Caco-2 (cell line): ENCODE measurements around the gene TRIM75. TPM values are rescaled to one million over a fixed set of nuclear protein-coding genes. Genes with fewer than 3 reads are reported as not detected.
A peak's percentile ranks its signal among the peaks of the same experiment; 100 is the strongest.
"Not testable (repeated sequence)": the region's sequence is repeated elsewhere in the genome, so short reads cannot be mapped to it uniquely, and the experiment has no call there.

Experiments
- BruUV-seq: library from RNA; stranded (reverse); fragments of 400-500 nt; replicated peaks from 2 replicates; lab custom pipeline; 2021; lab: Mats Ljungman, UMichigan
- CTCF ChIA-PET: fragments of 300-600 bp; sonication (Branson Sonifier 250); formaldehyde crosslinking; loops from one replicate; lab custom pipeline; 2022; ENCODE audit warnings: antibody characterized with exemption; lab: Charles Lee
- POLR2A ChIA-PET: fragments of 300-600 bp; sonication (Branson Sonifier 250); formaldehyde crosslinking; loops from one replicate; lab custom pipeline; 2022; ENCODE audit warnings: antibody characterized with exemption; lab: Charles Lee
- DNase-seq, 2 experiments: peaks; one replicate each; pipeline versions ENCODE4 v3.0.0 to v3.0.0-alpha.2; 2020 to 2022
- H3K27me3 ChIP-seq: replicated peaks from 2 replicates; pipeline ENCODE4 v1.6.0; 2011; ENCODE audit warnings: low read length; ENCODE audit not compliant: control insufficient read depth, insufficient read depth
- H3K36me3 ChIP-seq: 2 replicates; pipeline ENCODE4 v1.5.1; 2011; ENCODE audit warnings: low read length; ENCODE audit not compliant: control insufficient read depth, insufficient read depth
- H3K4me1 ChIP-seq: fragments of 250-450 bp; sonication (Bioruptor Pico); 2 replicates; pipeline ENCODE4 v1.5.1; 2020; ENCODE audit warnings: mild to moderate bottlenecking
- H3K4me3 ChIP-seq: 2 replicates; pipeline ENCODE4 v1.5.1; 2011; ENCODE audit warnings: low read depth, mild to moderate bottlenecking, control low read depth, low read length
- H3K9me3 ChIP-seq: fragments of 250-450 bp; sonication (Bioruptor Pico); 2 replicates; pipeline ENCODE4 v1.5.1; 2020; ENCODE audit warnings: mild to moderate bottlenecking, moderate library complexity
- H3K27ac Mint-ChIP-seq: one replicate; pipeline ENCODE4 v1.8.0; 2022; ENCODE audit warnings: mixed read lengths; ENCODE audit not compliant: unreplicated experiment
- H3K27me3 Mint-ChIP-seq: one replicate; pipeline ENCODE4 v1.8.0; 2022; ENCODE audit warnings: mixed read lengths; ENCODE audit not compliant: insufficient read depth, unreplicated experiment
- H3K36me3 Mint-ChIP-seq: one replicate; pipeline ENCODE4 v1.8.0; 2022; ENCODE audit warnings: mild to moderate bottlenecking, mixed read lengths; ENCODE audit not compliant: insufficient read depth, unreplicated experiment
- H3K4me1 Mint-ChIP-seq: one replicate; pipeline ENCODE4 v1.8.0; 2022; ENCODE audit warnings: low read depth, mixed read lengths; ENCODE audit not compliant: unreplicated experiment
- H3K4me3 Mint-ChIP-seq: one replicate; pipeline ENCODE4 v1.8.0; 2022; ENCODE audit warnings: mild to moderate bottlenecking, moderate library complexity, mixed read lengths; ENCODE audit not compliant: unreplicated experiment
- H3K9me3 Mint-ChIP-seq: one replicate; pipeline ENCODE4 v1.8.0; 2022; ENCODE audit warnings: mixed read lengths; ENCODE audit not compliant: unreplicated experiment
- intact Hi-C: fragments of 100-400 bp; cut with micrococcal nuclease; formaldehyde crosslinking; loops from one replicate; pipeline ENCODE4 v1.10.0; 2022; ENCODE audit not compliant: unreplicated experiment
- total RNA-seq: library from RNA; stranded (reverse); gene quantifications from 2 replicates; pipeline ENCODE4 v1.2.3, GENCODE V29; 2022
- TF ChIP-seq, protein P1 (sequence below), 2 experiments: fragments of 200-600 bp in 1 of 2; IDR thresholded peaks; 1 replicate in 1 of 2; 2 replicates in 1 of 2; pipeline versions ENCODE4 v1.5.1 to v1.8.0; 2011 to 2022; ENCODE audit warnings: antibody characterized with exemption in 1 of 2, control low read depth in 1 of 2, inconsistent platforms in 1 of 2, low read depth in 1 of 2, low read length in 1 of 2, mild to moderate bottlenecking in 1 of 2, moderate library complexity in 1 of 2; ENCODE audit not compliant: insufficient read depth in 1 of 2, severe bottlenecking in 1 of 2, unreplicated experiment in 1 of 2

TRIM75 gene
- total RNA-seq, 1 experiment from 2014 or later, result not detected

- no peaks in the 10 kb centered on the region for H3K27me3 ChIP-seq
- ChIA-PET CTCF (interaction anchor here (1.2 kb wide), 1 partner anchor 11 kb away, joined by 3 read pairs; no protein-coding TSS in a partner anchor), POLR2A (no interaction called here)
- no peaks in the 10 kb centered on the region for H3K27me3 Mint-ChIP-seq
- peak overlapping the region; percentile 16 for H3K27ac Mint-ChIP-seq
- DNase-seq, result no peak
- no peak overlapping the region for H3K4me3 ChIP-seq
- intact Hi-C loops, result no loop called here
- no TSS peak for BruUV-seq
- H3K36me3 ChIP-seq, result no peaks in the 10 kb centered on the region
- TF ChIP-seq, protein P1, sequence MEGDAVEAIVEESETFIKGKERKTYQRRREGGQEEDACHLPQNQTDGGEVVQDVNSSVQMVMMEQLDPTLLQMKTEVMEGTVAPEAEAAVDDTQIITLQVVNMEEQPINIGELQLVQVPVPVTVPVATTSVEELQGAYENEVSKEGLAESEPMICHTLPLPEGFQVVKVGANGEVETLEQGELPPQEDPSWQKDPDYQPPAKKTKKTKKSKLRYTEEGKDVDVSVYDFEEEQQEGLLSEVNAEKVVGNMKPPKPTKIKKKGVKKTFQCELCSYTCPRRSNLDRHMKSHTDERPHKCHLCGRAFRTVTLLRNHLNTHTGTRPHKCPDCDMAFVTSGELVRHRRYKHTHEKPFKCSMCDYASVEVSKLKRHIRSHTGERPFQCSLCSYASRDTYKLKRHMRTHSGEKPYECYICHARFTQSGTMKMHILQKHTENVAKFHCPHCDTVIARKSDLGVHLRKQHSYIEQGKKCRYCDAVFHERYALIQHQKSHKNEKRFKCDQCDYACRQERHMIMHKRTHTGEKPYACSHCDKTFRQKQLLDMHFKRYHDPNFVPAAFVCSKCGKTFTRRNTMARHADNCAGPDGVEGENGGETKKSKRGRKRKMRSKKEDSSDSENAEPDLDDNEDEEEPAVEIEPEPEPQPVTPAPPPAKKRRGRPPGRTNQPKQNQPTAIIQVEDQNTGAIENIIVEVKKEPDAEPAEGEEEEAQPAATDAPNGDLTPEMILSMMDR (IDR thresholded peaks at IDR 0.05; ENCODE audit: insufficient read depth in 1 of 2, low read depth in 1 of 2, low read length in 1 of 2, severe bottlenecking in 1 of 2, unreplicated experiment in 1 of 2), result no peak
- H3K36me3 Mint-ChIP-seq, result peaks cover 19% of the 10 kb centered on the region
- H3K9me3 ChIP-seq, result no peaks in the 10 kb centered on the region
- H3K4me1 ChIP-seq, result no peaks in the 10 kb centered on the region
- no peaks in the 10 kb centered on the region for H3K4me1 Mint-ChIP-seq
- H3K4me3 Mint-ChIP-seq, result no peak overlapping the region
- no peaks in the 10 kb centered on the region for H3K9me3 Mint-ChIP-seq
Observed at GRCh38 chr4:165085946-165086345, 32.3 kb downstream of the TRIM75 start.

DNA sequence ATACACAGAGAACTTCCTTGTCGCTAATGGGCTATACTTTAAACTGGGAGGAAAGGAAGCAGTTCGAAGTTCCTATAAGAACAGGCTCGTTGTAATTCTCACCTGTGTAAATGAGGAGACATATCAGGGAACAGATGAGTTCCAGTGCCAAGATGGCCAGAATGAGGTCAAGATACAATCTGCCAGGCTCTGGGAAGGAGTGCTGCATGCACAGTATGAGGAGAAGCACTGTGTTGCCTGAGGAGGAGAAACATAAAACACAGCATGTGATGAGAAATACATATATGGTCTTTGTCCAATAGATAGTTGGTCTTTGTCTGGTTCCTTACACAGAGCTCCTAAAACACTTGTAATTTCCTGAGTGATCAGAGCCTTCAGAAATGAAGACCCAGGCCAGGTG is 34.7 kb downstream of the TRIM75 start:
- no peaks in the 10 kb centered on the region for H3K4me1 Mint-ChIP-seq
- H3K4me3 Mint-ChIP-seq, result no peak overlapping the region
- intact Hi-C loops, result no loop called here
- ChIA-PET CTCF (interaction anchor here (0.6 kb wide), 1 partner anchor 133 kb away, joined by 3 read pairs; no protein-coding TSS in a partner anchor), POLR2A (no interaction called here)
- no peak overlapping the region for H3K27ac Mint-ChIP-seq
- Histone ChIP-seq H3K4me3 (no peak overlapping the region), H3K9me3 (no peaks in the 10 kb centered on the region), H3K4me1 (no peaks in the 10 kb centered on the region), H3K36me3 (no peaks in the 10 kb centered on the region), H3K27me3 (no peaks in the 10 kb centered on the region)
- no peak for DNase-seq
- H3K27me3 Mint-ChIP-seq, result no peaks in the 10 kb centered on the region
- no TSS peak for BruUV-seq
- no peaks in the 10 kb centered on the region for H3K9me3 Mint-ChIP-seq
- TF ChIP-seq, protein P1 (IDR thresholded peaks at IDR 0.05; ENCODE audit: insufficient read depth in 1 of 2, low read depth in 1 of 2, low read length in 1 of 2, severe bottlenecking in 1 of 2, unreplicated experiment in 1 of 2), result no peak
- H3K36me3 Mint-ChIP-seq, result peaks cover 19% of the 10 kb centered on the region

- H3K4me1 Mint-ChIP-seq, DNase-seq, POLR2A ChIA-PET, H3K36me3 ChIP-seq, H3K4me3 ChIP-seq, H3K4me3 Mint-ChIP-seq, H3K4me1 ChIP-seq, CTCF ChIA-PET, H3K9me3 Mint-ChIP-seq, H3K27me3 Mint-ChIP-seq, H3K27ac Mint-ChIP-seq, BruUV-seq, H3K9me3 ChIP-seq, H3K27me3 ChIP-seq: not testable (repeated sequence)
- peaks cover 14% of the 10 kb centered on the region for H3K36me3 Mint-ChIP-seq
- intact Hi-C loops, result loop anchor here (10.0 kb wide), 1 partner anchor 87 kb away; no protein-coding TSS in a partner anchor
Observed at GRCh38 chr4:165092187-165092586, 38.5 kb downstream of the TRIM75 start.
